HEK293T (cell line): ENCODE results near the gene PROK2.

Experiments used
- CTBP1 ChIP-seq: fragments of 450-650 bp; IDR thresholded peaks from 2 replicates; pipeline ENCODE4 v1.6.1; 2016; ENCODE audit warnings: borderline replicate concordance
- ELF4 ChIP-seq: fragments of 450-650 bp; IDR thresholded peaks from 2 replicates; pipeline ENCODE4 v1.6.1; 2017; ENCODE audit warnings: antibody characterized with exemption
- FOXK2 ChIP-seq: fragments of 450-650 bp; IDR thresholded peaks from 2 replicates; pipeline ENCODE4 v1.6.1; 2016; ENCODE audit warnings: mild to moderate bottlenecking
- FOXM1 ChIP-seq: fragments of 450-650 bp; IDR thresholded peaks from 2 replicates; pipeline ENCODE4 v1.6.1; 2017; ENCODE audit warnings: mild to moderate bottlenecking, borderline replicate concordance
- SP1 ChIP-seq: fragments of 450-650 bp; IDR thresholded peaks from 2 replicates; pipeline ENCODE4 v1.6.1; 2017
- SUZ12 ChIP-seq: fragments of 450-650 bp; IDR thresholded peaks from 2 replicates; pipeline ENCODE4 v1.6.1; 2016; ENCODE audit warnings: mild to moderate bottlenecking
- TARDBP ChIP-seq: fragments of 450-650 bp; IDR thresholded peaks from 2 replicates; pipeline ENCODE4 v1.6.1; 2016
- ZNF384 ChIP-seq: fragments of 450-650 bp; IDR thresholded peaks from 2 replicates; pipeline ENCODE4 v1.6.1; 2016

GRCh38 chr3:71800023-71800422, 15.1 kb upstream of the PROK2 start:
- TF ChIP-seq SUZ12: no peak
- no peak for TF ChIP-seq ELF4
- TF ChIP-seq CTBP1: no peak
- TF ChIP-seq ZNF384: no peak
- no peak for TF ChIP-seq TARDBP
- TF ChIP-seq FOXM1: no peak
- no peak for TF ChIP-seq SP1
- TF ChIP-seq FOXK2: no peak
